ENCODE data around the gene LRRC8B.
"Not testable (repeated sequence)": the region's sequence is repeated elsewhere in the genome, so short reads cannot be mapped to it uniquely, and the experiment has no call there.

The LRRC8B gene

GRCh38 chr1:89524369-89525168 is at the start of gene LRRC8B:
TSS of gene LRRC8B (plus strand) at chr1:89524829. CDS start at chr1:89582651, 57,822 bp downstream.
- DNase-seq: peak; percentile 15 to 62

GRCh38 chr1:89475269-89475668 is 49.4 kb upstream of the LRRC8B start:
- DNase-seq: no peak

GRCh38 chr1:89476072-89476471 is 48.6 kb upstream of the LRRC8B start:
- no peak for DNase-seq

- DNase-seq: peak; percentile 29 to 72
Measured at GRCh38 chr1:89483010-89483756, 41.4 kb upstream of the LRRC8B start.

- no peak for DNase-seq
Measured at GRCh38 chr1:89483757-89484077, 40.9 kb upstream of the LRRC8B start.

- no peak for DNase-seq
Measured at GRCh38 chr1:89484092-89485038, 40.3 kb upstream of the LRRC8B start.

GRCh38 chr1:89487972-89488371 is 36.7 kb upstream of the LRRC8B start:
- DNase-seq: no peak

GRCh38 chr1:89489047-89489729 is 35.4 kb upstream of the LRRC8B start:
- no peak for DNase-seq

GRCh38 chr1:89490389-89490788 is 34.2 kb upstream of the LRRC8B start:
- DNase-seq: no peak

GRCh38 chr1:89499320-89499719 is 25.3 kb upstream of the LRRC8B start:
- no peak for DNase-seq

GRCh38 chr1:89502042-89502441 is 22.6 kb upstream of the LRRC8B start:
- DNase-seq: no peak

GRCh38 chr1:89502895-89503294 is 21.7 kb upstream of the LRRC8B start:
- no peak for DNase-seq

- no peak for DNase-seq
Measured at GRCh38 chr1:89503690-89504089, 20.9 kb upstream of the LRRC8B start.

- not testable (repeated sequence) for DNase-seq
Measured at GRCh38 chr1:89510061-89510460, 14.6 kb upstream of the LRRC8B start.

GRCh38 chr1:89512996-89513720 is 11.5 kb upstream of the LRRC8B start:
- no peak for DNase-seq

GRCh38 chr1:89516055-89516454 is 8.6 kb upstream of the LRRC8B start:
- DNase-seq: no peak

- no peak for DNase-seq
Measured at GRCh38 chr1:89518221-89518631, 6.4 kb upstream of the LRRC8B start.

GRCh38 chr1:89519779-89520358 is 4.8 kb upstream of the LRRC8B start:
- peak in 1 of 2 experiments; percentile 22 for DNase-seq

- not testable (repeated sequence) for DNase-seq
Measured at GRCh38 chr1:89521977-89522376, 2.7 kb upstream of the LRRC8B start.

- DNase-seq: peak; percentile 14 to 52
Measured at GRCh38 chr1:89523572-89524368, 859 bp upstream of the LRRC8B start.

Measured in SW 1271 (cell line).